IPS-NIHi7 (cell line): Measurements from ENCODE around the gene MAPK8IP2.

Source experiments
- DNase-seq: peaks from one replicate; pipeline ENCODE4 v3.0.0; 2012; ENCODE audit warnings: mixed read lengths; ENCODE audit errors: extremely low spot score

MAPK8IP2 gene

GRCh38 chr22:50600538-50600937, at the start of gene MAPK8IP2:
Gene MAPK8IP2, plus strand, starts transcription at chr22:50600793. Its CDS starts 26 bp downstream, at chr22:50600819.
- DNase-seq: no peak

DNA sequence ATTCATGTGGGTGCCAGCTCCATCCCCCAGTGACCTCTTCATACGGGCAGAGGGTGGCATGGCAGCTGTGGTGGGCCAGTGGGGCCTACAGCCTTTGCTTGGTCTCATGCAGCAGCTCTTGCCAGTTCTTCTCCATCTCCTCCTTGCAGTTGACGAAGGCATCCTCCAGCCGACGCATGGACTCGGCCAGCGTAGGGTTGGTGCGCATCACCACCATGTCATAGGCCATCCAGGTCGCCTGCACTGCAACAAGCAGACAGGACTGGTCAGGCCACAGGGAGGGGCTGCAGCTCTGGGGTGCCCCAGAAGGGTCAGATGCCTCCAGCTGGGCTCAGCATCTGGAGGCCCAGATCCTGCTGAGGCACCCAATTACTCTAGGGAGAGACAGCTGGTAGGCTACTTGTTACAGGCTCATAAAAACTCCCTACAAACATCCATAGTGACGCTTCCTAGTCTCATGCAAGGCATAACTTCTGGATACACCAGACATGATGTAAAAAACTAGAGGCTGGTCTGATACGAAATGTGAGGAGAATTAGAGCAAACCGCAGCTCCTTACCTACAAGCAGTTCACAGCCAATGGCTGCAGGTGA, 49.3 kb upstream of the MAPK8IP2 start:
- DNase-seq: no peak

DNA sequence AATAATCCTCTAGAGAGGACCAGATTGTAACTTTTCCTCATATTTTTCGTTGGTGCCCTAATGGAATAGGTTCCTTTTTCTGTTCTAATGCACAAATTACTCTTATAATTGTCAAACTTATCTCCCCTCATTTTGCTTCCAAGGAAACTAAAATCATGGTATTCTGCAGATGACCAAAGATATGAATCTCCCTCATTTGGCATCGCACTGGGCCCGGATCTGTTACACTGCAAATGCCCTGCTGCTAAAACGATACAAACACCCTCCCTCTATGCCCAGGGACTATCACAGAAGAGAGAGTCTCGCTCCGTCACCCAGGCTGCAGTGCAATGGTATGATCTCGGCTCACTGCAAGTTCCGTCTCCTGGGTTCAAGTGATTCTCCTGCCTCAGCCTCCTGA, 47.3 kb upstream of the MAPK8IP2 start:
- DNase-seq: no peak

GRCh38 chr22:50556703-50557102, 43.9 kb upstream of the MAPK8IP2 start:
- DNase-seq: no peak

- no peak for DNase-seq
Measured at GRCh38 chr22:50560034-50560433, 40.6 kb upstream of the MAPK8IP2 start.

- DNase-seq: no peak
Measured at GRCh38 chr22:50561401-50562358, 38.9 kb upstream of the MAPK8IP2 start.

DNA sequence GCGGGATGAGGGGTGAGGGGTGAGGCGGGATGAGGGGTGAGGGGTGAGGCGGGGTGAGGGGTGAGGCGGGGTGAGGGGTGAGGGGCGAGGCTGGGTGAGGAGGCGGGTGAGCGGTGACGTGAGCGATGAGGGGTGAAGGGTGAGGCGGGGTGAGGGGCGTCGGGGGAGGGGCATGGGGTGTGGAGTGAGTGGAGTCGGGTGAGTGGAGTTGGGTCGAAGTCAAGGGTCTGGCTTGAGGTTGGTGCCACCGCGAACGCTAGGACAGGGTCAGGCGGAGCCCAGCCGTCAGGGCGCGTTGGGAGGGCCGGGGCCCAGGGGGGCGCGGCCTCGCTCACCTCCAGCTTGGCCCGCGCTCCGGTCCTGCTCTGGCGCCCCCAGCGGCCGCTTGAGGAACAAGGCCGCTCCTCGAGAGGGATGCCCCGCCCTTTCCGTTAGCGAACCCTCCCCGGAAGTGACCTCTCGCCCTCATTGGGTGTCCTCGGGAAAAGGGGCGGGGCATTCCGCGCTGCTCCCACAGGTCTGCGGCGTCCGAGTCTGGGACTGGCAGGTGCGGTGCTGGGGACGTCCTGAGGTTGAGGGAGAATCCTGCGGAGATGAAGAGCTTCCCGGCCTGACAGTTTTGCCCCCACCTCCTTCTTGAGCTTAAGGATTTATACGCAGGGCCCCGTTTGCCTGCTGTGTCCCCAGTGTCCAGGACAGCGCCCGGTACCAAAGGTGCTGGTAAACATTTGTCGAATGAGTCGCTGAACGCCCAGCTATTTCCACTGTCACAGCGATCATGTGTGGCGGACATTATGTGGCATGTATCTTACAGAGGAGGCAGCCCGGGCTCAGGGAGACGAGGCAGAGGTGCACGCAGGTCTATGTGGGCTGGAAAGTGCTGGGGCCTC, 37.8 kb upstream of the MAPK8IP2 start, which contains the start of gene SYCE3:
Gene SYCE3 (minus strand): TSS at position 397 of the 890 bp plus-strand sequence. CDS start 6,514 bp downstream, outside the sequence.
- DNase-seq: peak; percentile 97

- DNase-seq: no peak
Measured at GRCh38 chr22:50563413-50564160, 37.0 kb upstream of the MAPK8IP2 start.

GRCh38 chr22:50564289-50564688, 36.3 kb upstream of the MAPK8IP2 start:
- no peak for DNase-seq

DNA sequence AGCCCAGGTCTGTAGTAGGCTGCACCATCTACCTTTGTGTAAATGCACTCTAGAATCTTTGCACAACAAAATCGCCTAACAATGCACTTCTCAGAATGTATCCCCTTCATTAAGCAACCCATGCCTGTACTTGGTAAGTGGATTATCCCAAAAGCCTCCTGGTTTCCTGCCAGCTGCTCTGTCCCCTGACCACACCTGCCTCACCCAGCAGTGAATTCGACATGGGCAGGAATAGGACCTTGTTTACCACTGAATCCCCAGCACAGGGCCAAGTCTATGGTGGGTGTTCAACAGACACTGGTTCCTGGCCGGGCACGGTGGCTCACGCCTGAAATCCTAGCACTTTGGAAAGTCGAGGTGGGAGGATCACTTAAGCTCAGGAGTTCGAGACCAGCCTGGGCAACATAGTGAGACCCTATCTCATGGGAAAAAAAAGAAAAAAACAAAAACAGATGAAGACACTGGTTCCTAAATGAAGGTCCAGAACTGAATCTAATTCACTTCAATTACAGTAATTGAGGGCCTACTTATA, 32.8 kb upstream of the MAPK8IP2 start:
- DNase-seq: no peak

GRCh38 chr22:50568626-50569025, 32.0 kb upstream of the MAPK8IP2 start:
- DNase-seq: no peak

GRCh38 chr22:50569041-50569459, 31.5 kb upstream of the MAPK8IP2 start:
- DNase-seq: no peak

GRCh38 chr22:50569896-50570535, 30.6 kb upstream of the MAPK8IP2 start:
- no peak for DNase-seq

GRCh38 chr22:50570861-50571260, 29.7 kb upstream of the MAPK8IP2 start:
- no peak for DNase-seq

GRCh38 chr22:50571264-50572175, 29.1 kb upstream of the MAPK8IP2 start:
- no peak for DNase-seq

GRCh38 chr22:50572965-50573364, 27.6 kb upstream of the MAPK8IP2 start:
- no peak for DNase-seq

GRCh38 chr22:50573491-50574382, 26.9 kb upstream of the MAPK8IP2 start:
- no peak for DNase-seq

- no peak for DNase-seq
Measured at GRCh38 chr22:50574383-50574755, 26.2 kb upstream of the MAPK8IP2 start.
